Neural progenitor cell (in vitro differentiated cells): ENCODE results near the gene QRFP. TPM values are rescaled to one million over a fixed set of nuclear protein-coding genes. Genes with fewer than 3 reads are reported as not detected.

Experiments
- DNase-seq: peaks from one replicate; pipeline ENCODE4 v3.0.0-alpha.2; 2016; ENCODE audit warnings: low spot score
- H2AFZ ChIP-seq: fragments of 200-600 bp; sonication (generic); replicated peaks from 2 replicates; pipeline ENCODE4 v1.6.1; 2016; ENCODE audit warnings: antibody characterized with exemption
- H3F3A ChIP-seq: fragments of 200-600 bp; sonication (generic); 2 replicates; pipeline ENCODE4 v1.6.1; 2016; ENCODE audit warnings: antibody characterized with exemption, low read depth
- H3K27ac ChIP-seq: fragments of 200-600 bp; sonication (generic); 2 replicates; pipeline ENCODE4 v1.5.1; 2016; ENCODE audit warnings: mild to moderate bottlenecking
- H3K27me3 ChIP-seq: fragments of 200-600 bp; sonication (generic); 2 replicates; pipeline ENCODE4 v1.6.1; 2016; ENCODE audit warnings: mild to moderate bottlenecking, moderate library complexity
- H3K36me3 ChIP-seq: fragments of 200-600 bp; sonication (generic); 2 replicates; pipeline ENCODE4 v1.5.1; 2016
- H3K4me1 ChIP-seq: fragments of 200-600 bp; sonication (generic); 2 replicates; pipeline ENCODE4 v1.6.1; 2016; ENCODE audit warnings: mixed run types
- H3K4me2 ChIP-seq: fragments of 200-600 bp; sonication (generic); 2 replicates; pipeline ENCODE4 v1.6.1; 2016
- H3K4me3 ChIP-seq: fragments of 200-600 bp; sonication (generic); 2 replicates; pipeline ENCODE4 v1.5.1; 2016
- H3K79me2 ChIP-seq: fragments of 200-600 bp; sonication (generic); 2 replicates; pipeline ENCODE4 v1.6.1; 2016; ENCODE audit warnings: low read depth
- H3K9ac ChIP-seq: fragments of 200-600 bp; sonication (generic); 2 replicates; pipeline ENCODE4 v1.6.1; 2016
- H3K9me3 ChIP-seq: fragments of 200-600 bp; sonication (generic); 2 replicates; pipeline ENCODE4 v1.5.1; 2016; ENCODE audit warnings: low read depth
- H4K20me1 ChIP-seq: fragments of 200-600 bp; sonication (generic); 2 replicates; pipeline ENCODE4 v1.6.1; 2016; ENCODE audit warnings: low read depth
- H3K27ac Mint-ChIP-seq: 3 replicates; pipeline ENCODE4 v1.8.0; 2021; ENCODE audit warnings: mixed read lengths
- H3K27me3 Mint-ChIP-seq: 2 replicates; pipeline ENCODE4 v1.8.0; 2022; ENCODE audit warnings: low read depth, mild to moderate bottlenecking, inconsistent platforms, moderate library complexity, mixed read lengths; ENCODE audit not compliant: insufficient read depth
- H3K36me3 Mint-ChIP-seq: 3 replicates; pipeline ENCODE4 v1.8.0; 2021; ENCODE audit warnings: mixed read lengths
- H3K4me1 Mint-ChIP-seq: 3 replicates; pipeline ENCODE4 v1.8.0; 2021; ENCODE audit warnings: mixed read lengths
- H3K4me3 Mint-ChIP-seq: 3 replicates; pipeline ENCODE4 v1.8.0; 2021; ENCODE audit warnings: mild to moderate bottlenecking, moderate library complexity, mixed read lengths
- H3K9me3 Mint-ChIP-seq: 3 replicates; pipeline ENCODE4 v1.8.0; 2020; ENCODE audit warnings: mixed read lengths
- EZH2 ChIP-seq: fragments of 200-600 bp; sonication (generic); IDR thresholded peaks from 2 replicates; pipeline ENCODE4 v1.6.1; 2017; ENCODE audit warnings: antibody characterized with exemption, mild to moderate bottlenecking, moderate library complexity
- EZH2phosphoT487 ChIP-seq: fragments of 200-600 bp; sonication (generic); IDR thresholded peaks from 2 replicates; pipeline ENCODE4 v1.6.1; 2017; ENCODE audit warnings: antibody characterized with exemption
- total RNA-seq: library from RNA; depleted of rRNA; stranded (reverse); fragments of >200 nt; gene quantifications from 2 replicates; pipeline ENCODE4 v1.2.3, GENCODE V29; 2015; ENCODE audit warnings: low replicate concordance
- TF ChIP-seq, protein P1 (sequence below): fragments of 200-600 bp; sonication (generic); IDR thresholded peaks from 2 replicates; pipeline ENCODE4 v1.5.1; 2017; ENCODE audit warnings: antibody characterized with exemption, mild to moderate bottlenecking

The QRFP gene
- total RNA-seq, 1 donor from 2014 or later, result not detected

- Histone ChIP-seq H3K9me3 (no peaks in the 10 kb centered on the region), H3K4me2 (no peak overlapping the region), H3K36me3 (peaks cover 4% of the 10 kb centered on the region), H3F3A (peaks cover 4% of the 10 kb centered on the region), H4K20me1 (peaks cover 42% of the 10 kb centered on the region), H3K9ac (no peak overlapping the region), H3K27me3 (no peaks in the 10 kb centered on the region), H3K79me2 (no peaks in the 10 kb centered on the region), H3K4me3 (no peak overlapping the region), H2AFZ (no peak overlapping the region), H3K27ac (no peak overlapping the region), H3K4me1 (no peaks in the 10 kb centered on the region)
- no peaks in the 10 kb centered on the region for H3K9me3 Mint-ChIP-seq
- no peak for DNase-seq
- H3K36me3 Mint-ChIP-seq, result peaks cover 35% of the 10 kb centered on the region
- no peak overlapping the region for H3K4me3 Mint-ChIP-seq
- H3K27ac Mint-ChIP-seq, result no peak overlapping the region
- H3K27me3 Mint-ChIP-seq, result peaks cover 2% of the 10 kb centered on the region
- no peaks in the 10 kb centered on the region for H3K4me1 Mint-ChIP-seq
- TF ChIP-seq EZH2phosphoT487 (no peak), EZH2 (no peak)
- TF ChIP-seq, protein P1, sequence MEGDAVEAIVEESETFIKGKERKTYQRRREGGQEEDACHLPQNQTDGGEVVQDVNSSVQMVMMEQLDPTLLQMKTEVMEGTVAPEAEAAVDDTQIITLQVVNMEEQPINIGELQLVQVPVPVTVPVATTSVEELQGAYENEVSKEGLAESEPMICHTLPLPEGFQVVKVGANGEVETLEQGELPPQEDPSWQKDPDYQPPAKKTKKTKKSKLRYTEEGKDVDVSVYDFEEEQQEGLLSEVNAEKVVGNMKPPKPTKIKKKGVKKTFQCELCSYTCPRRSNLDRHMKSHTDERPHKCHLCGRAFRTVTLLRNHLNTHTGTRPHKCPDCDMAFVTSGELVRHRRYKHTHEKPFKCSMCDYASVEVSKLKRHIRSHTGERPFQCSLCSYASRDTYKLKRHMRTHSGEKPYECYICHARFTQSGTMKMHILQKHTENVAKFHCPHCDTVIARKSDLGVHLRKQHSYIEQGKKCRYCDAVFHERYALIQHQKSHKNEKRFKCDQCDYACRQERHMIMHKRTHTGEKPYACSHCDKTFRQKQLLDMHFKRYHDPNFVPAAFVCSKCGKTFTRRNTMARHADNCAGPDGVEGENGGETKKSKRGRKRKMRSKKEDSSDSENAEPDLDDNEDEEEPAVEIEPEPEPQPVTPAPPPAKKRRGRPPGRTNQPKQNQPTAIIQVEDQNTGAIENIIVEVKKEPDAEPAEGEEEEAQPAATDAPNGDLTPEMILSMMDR, result no peak
Measured at GRCh38 chr9:130884111-130884531, 12.5 kb downstream of the QRFP start.

- H3K4me1 Mint-ChIP-seq, result no peaks in the 10 kb centered on the region
- H3K27ac Mint-ChIP-seq, result no peak overlapping the region
- H3K27me3 ChIP-seq, result no peaks in the 10 kb centered on the region
- DNase-seq, result no peak
- peaks cover 37% of the 10 kb centered on the region for H3K36me3 Mint-ChIP-seq
- H2AFZ ChIP-seq, result no peak overlapping the region
- peaks cover 4% of the 10 kb centered on the region for H3F3A ChIP-seq
- H3K79me2 ChIP-seq, result no peaks in the 10 kb centered on the region
- H3K9me3 ChIP-seq, result no peaks in the 10 kb centered on the region
- H3K4me1 ChIP-seq, result no peaks in the 10 kb centered on the region
- H3K27ac ChIP-seq, result no peak overlapping the region
- no peaks in the 10 kb centered on the region for H3K9me3 Mint-ChIP-seq
- H3K27me3 Mint-ChIP-seq, result peaks cover 2% of the 10 kb centered on the region
- no peak overlapping the region for H3K9ac ChIP-seq
- peaks cover 6% of the 10 kb centered on the region for H3K36me3 ChIP-seq
- H4K20me1 ChIP-seq, result peaks cover 42% of the 10 kb centered on the region
- TF ChIP-seq EZH2 (no peak), EZH2phosphoT487 (no peak)
- TF ChIP-seq, protein P1, result no peak
- no peak overlapping the region for H3K4me2 ChIP-seq
- H3K4me3 Mint-ChIP-seq, result no peak overlapping the region
- H3K4me3 ChIP-seq, result no peak overlapping the region
Measured at GRCh38 chr9:130883479-130883878, 13.1 kb downstream of the QRFP start.

- Histone ChIP-seq H3K27ac (no peak overlapping the region), H3K4me1 (no peaks in the 10 kb centered on the region), H2AFZ (no peak overlapping the region), H3K4me2 (no peak overlapping the region), H3F3A (peaks cover 4% of the 10 kb centered on the region), H3K9me3 (no peaks in the 10 kb centered on the region), H3K36me3 (peaks cover 6% of the 10 kb centered on the region), H4K20me1 (peaks cover 42% of the 10 kb centered on the region), H3K27me3 (no peaks in the 10 kb centered on the region), H3K9ac (no peak overlapping the region), H3K79me2 (no peaks in the 10 kb centered on the region), H3K4me3 (no peak overlapping the region)
- no peak for DNase-seq
- Mint-ChIP-seq H3K4me3 (no peak overlapping the region), H3K9me3 (no peaks in the 10 kb centered on the region), H3K27ac (no peak overlapping the region), H3K27me3 (peaks cover 2% of the 10 kb centered on the region), H3K4me1 (no peaks in the 10 kb centered on the region), H3K36me3 (peaks cover 34% of the 10 kb centered on the region)
- TF ChIP-seq EZH2phosphoT487 (no peak), EZH2 (no peak)
Measured at GRCh38 chr9:130882696-130883225, 13.9 kb downstream of the QRFP start.

DNA sequence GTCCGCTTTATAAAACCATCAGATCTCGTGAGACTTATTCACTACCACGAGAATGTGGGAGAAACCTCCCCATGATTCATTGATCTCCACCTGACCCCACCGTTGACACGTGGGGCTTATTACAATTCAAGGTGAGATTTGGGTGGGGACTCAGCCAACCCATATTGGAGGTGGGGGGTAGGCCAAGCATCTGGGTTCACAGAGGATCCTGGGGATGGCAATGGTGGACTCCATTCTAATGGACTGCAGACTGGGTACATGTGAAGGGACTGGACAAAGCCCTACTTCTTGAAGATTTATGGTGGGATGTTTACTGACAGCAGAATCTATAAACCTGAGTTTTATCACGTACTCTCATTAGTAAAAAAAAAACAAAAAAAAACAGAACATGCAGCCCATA lies 15.1 kb downstream of the QRFP start:
- Histone ChIP-seq H2AFZ (no peak overlapping the region), H4K20me1 (peaks cover 37% of the 10 kb centered on the region), H3K9ac (no peak overlapping the region), H3K4me1 (no peaks in the 10 kb centered on the region), H3K27ac (no peak overlapping the region), H3K79me2 (no peaks in the 10 kb centered on the region), H3K4me3 (no peak overlapping the region), H3K27me3 (no peaks in the 10 kb centered on the region), H3F3A (peaks cover 4% of the 10 kb centered on the region), H3K4me2 (no peak overlapping the region), H3K36me3 (peaks cover 6% of the 10 kb centered on the region), H3K9me3 (no peaks in the 10 kb centered on the region)
- H3K4me3 Mint-ChIP-seq, result no peak overlapping the region
- H3K27me3 Mint-ChIP-seq, result peaks cover 2% of the 10 kb centered on the region
- peaks cover 34% of the 10 kb centered on the region for H3K36me3 Mint-ChIP-seq
- H3K4me1 Mint-ChIP-seq, result no peaks in the 10 kb centered on the region
- TF ChIP-seq, protein P1, result no peak
- TF ChIP-seq EZH2phosphoT487 (no peak), EZH2 (no peak)
- DNase-seq, result no peak
- H3K27ac Mint-ChIP-seq, result no peak overlapping the region
- H3K9me3 Mint-ChIP-seq, result no peaks in the 10 kb centered on the region
